Activated CD4-positive, alpha-beta T cell treated with anti-CD3 and anti-CD28 coated beads for 48 hours (primary cell): Measurements from ENCODE around the gene LIMS3.
"Not testable (repeated sequence)": the region's sequence is repeated elsewhere in the genome, so short reads cannot be mapped to it uniquely, and the experiment has no call there.

ENCODE experiments used
- DNase-seq: peaks from one replicate; pipeline ENCODE4 v3.0.0-alpha.2; 2020

LIMS3 gene

GRCh38 chr2:109898462-109899336, at the start of gene LIMS3:
TSS of gene LIMS3 (plus strand) at chr2:109898688. CDS start at chr2:109898729, 41 bp downstream.
- DNase-seq, result not testable (repeated sequence)

GRCh38 chr2:109871129-109871751, 27.2 kb upstream of the LIMS3 start:
- DNase-seq, result not testable (repeated sequence)

- not testable (repeated sequence) for DNase-seq
Measured at GRCh38 chr2:109876625-109877024, 21.9 kb upstream of the LIMS3 start.

- DNase-seq, result not testable (repeated sequence)
Measured at GRCh38 chr2:109882112-109882511, 16.4 kb upstream of the LIMS3 start.

- DNase-seq, result not testable (repeated sequence)
Measured at GRCh38 chr2:109888414-109888813, 10.1 kb upstream of the LIMS3 start.

- DNase-seq, result not testable (repeated sequence)
Measured at GRCh38 chr2:109889909-109890308, 8.6 kb upstream of the LIMS3 start.

- not testable (repeated sequence) for DNase-seq
Measured at GRCh38 chr2:109891024-109891423, 7.5 kb upstream of the LIMS3 start.

- DNase-seq, result not testable (repeated sequence)
Measured at GRCh38 chr2:109893736-109894135, 4.8 kb upstream of the LIMS3 start.

GRCh38 chr2:109894141-109894540, 4.3 kb upstream of the LIMS3 start:
- not testable (repeated sequence) for DNase-seq

GRCh38 chr2:109895090-109895869, 3.2 kb upstream of the LIMS3 start:
- DNase-seq, result not testable (repeated sequence)

GRCh38 chr2:109896212-109896611, 2.3 kb upstream of the LIMS3 start:
- DNase-seq, result not testable (repeated sequence)

GRCh38 chr2:109897769-109898461, 573 bp upstream of the LIMS3 start:
- not testable (repeated sequence) for DNase-seq

GRCh38 chr2:109905796-109906195, 7.3 kb downstream of the LIMS3 start:
- not testable (repeated sequence) for DNase-seq

- DNase-seq, result not testable (repeated sequence)
Measured at GRCh38 chr2:109908626-109909025, 10.1 kb downstream of the LIMS3 start.

GRCh38 chr2:109910789-109911188, 12.3 kb downstream of the LIMS3 start:
- not testable (repeated sequence) for DNase-seq

GRCh38 chr2:109913911-109914310, 15.4 kb downstream of the LIMS3 start:
- DNase-seq, result not testable (repeated sequence)

GRCh38 chr2:109914552-109914951, 16.1 kb downstream of the LIMS3 start:
- not testable (repeated sequence) for DNase-seq

- DNase-seq, result not testable (repeated sequence)
Measured at GRCh38 chr2:109915830-109916229, 17.3 kb downstream of the LIMS3 start.

- DNase-seq, result not testable (repeated sequence)
Measured at GRCh38 chr2:109920162-109920561, 21.7 kb downstream of the LIMS3 start.

- not testable (repeated sequence) for DNase-seq
Measured at GRCh38 chr2:109921543-109922384, 23.3 kb downstream of the LIMS3 start.

- DNase-seq, result not testable (repeated sequence)
Measured at GRCh38 chr2:109924481-109924880, 26.0 kb downstream of the LIMS3 start.
